Measurements from ENCODE around the gene KCNG4. TPM values are rescaled to one million over a fixed set of nuclear protein-coding genes. Genes with fewer than 3 reads are reported as not detected.
"Not testable (repeated sequence)": the region's sequence is repeated elsewhere in the genome, so short reads cannot be mapped to it uniquely, and the experiment has no call there.

KCNG4 gene
- total and polyA plus RNA-seq, 2 donors, result not detected

GRCh38 chr16:84220851-84221250 is 19.0 kb downstream of the KCNG4 start:
- DNase-seq (ENCODE audit: extremely low spot score), result no peak
- Histone ChIP-seq H3K27ac (ENCODE audit: low read depth) (no peak overlapping the region), H3K4me3 (ENCODE audit: low read depth, low read length) (no peak overlapping the region), H3K4me1 (ENCODE audit: insufficient read depth) (no peaks in the 10 kb centered on the region), H3K36me3 (ENCODE audit: insufficient read depth) (no peaks in the 10 kb centered on the region)
- WGBS, result 93% methylated on average over 1 of the region's 1 CpG

- Histone ChIP-seq H3K4me3 (ENCODE audit: low read depth, low read length) (no peak overlapping the region), H3K27ac (ENCODE audit: low read depth) (no peak overlapping the region), H3K4me1 (ENCODE audit: insufficient read depth) (no peaks in the 10 kb centered on the region), H3K36me3 (ENCODE audit: insufficient read depth) (no peaks in the 10 kb centered on the region)
- WGBS, result 73% methylated on average over 6 of the region's 6 CpGs
- DNase-seq (ENCODE audit: extremely low spot score), result no peak
These were observed 20.9 kb downstream of the KCNG4 start for GRCh38 chr16:84218956-84219355.

- WGBS, result 79% methylated on average over 17 of the region's 17 CpGs
- Histone ChIP-seq H3K36me3 (ENCODE audit: insufficient read depth) (no peaks in the 10 kb centered on the region), H3K27ac (ENCODE audit: low read depth) (no peak overlapping the region), H3K4me3 (ENCODE audit: low read depth, low read length) (no peak overlapping the region), H3K4me1 (ENCODE audit: insufficient read depth) (no peaks in the 10 kb centered on the region)
- no peak for DNase-seq (ENCODE audit: extremely low spot score)
These were observed 21.5 kb downstream of the KCNG4 start for GRCh38 chr16:84218176-84218823.

GRCh38 chr16:84216144-84216543 is 23.7 kb downstream of the KCNG4 start:
- not testable (repeated sequence) for H3K4me3 ChIP-seq (ENCODE audit: low read depth, low read length)

GRCh38 chr16:84215531-84215930 is 24.3 kb downstream of the KCNG4 start:
- DNase-seq (ENCODE audit: extremely low spot score), result no peak
- Histone ChIP-seq H3K27ac (ENCODE audit: low read depth) (no peak overlapping the region), H3K4me1 (ENCODE audit: insufficient read depth) (no peaks in the 10 kb centered on the region), H3K36me3 (ENCODE audit: insufficient read depth) (no peaks in the 10 kb centered on the region), H3K4me3 (ENCODE audit: low read depth, low read length) (no peak overlapping the region)
- WGBS, result 76% methylated on average over 5 of the region's 5 CpGs

More at GRCh38 chr16:84216144-84216543, 23.7 kb downstream of the KCNG4 start:
- not testable (repeated sequence) for H3K4me1 ChIP-seq (ENCODE audit: insufficient read depth); H3K36me3 ChIP-seq (ENCODE audit: insufficient read depth); DNase-seq (ENCODE audit: extremely low spot score); H3K27ac ChIP-seq (ENCODE audit: low read depth)
- 94% methylated on average over 3 of the region's 3 CpGs for WGBS

GRCh38 chr16:84214451-84215066 is 25.3 kb downstream of the KCNG4 start:
- no peaks in the 10 kb centered on the region for H3K4me1 ChIP-seq (ENCODE audit: insufficient read depth)
- DNase-seq (ENCODE audit: extremely low spot score), result no peak
- no peaks in the 10 kb centered on the region for H3K36me3 ChIP-seq (ENCODE audit: insufficient read depth)
- no peak overlapping the region for H3K4me3 ChIP-seq (ENCODE audit: low read depth, low read length)
- no peak overlapping the region for H3K27ac ChIP-seq (ENCODE audit: low read depth)
- WGBS, result 82% methylated on average over 15 of the region's 15 CpGs

- H3K36me3 ChIP-seq (ENCODE audit: insufficient read depth), result no peaks in the 10 kb centered on the region
- WGBS, result 91% methylated on average over 4 of the region's 4 CpGs
These were observed 27.2 kb downstream of the KCNG4 start for GRCh38 chr16:84212631-84213030.

GRCh38 chr16:84212154-84212553 is 27.7 kb downstream of the KCNG4 start:
- 51% methylated on average over 4 of the region's 4 CpGs for WGBS
- Histone ChIP-seq H3K4me3 (ENCODE audit: low read depth, low read length) (no peak overlapping the region), H3K27ac (ENCODE audit: low read depth) (no peak overlapping the region), H3K36me3 (ENCODE audit: insufficient read depth) (no peaks in the 10 kb centered on the region), H3K4me1 (ENCODE audit: insufficient read depth) (no peaks in the 10 kb centered on the region)
- no peak for DNase-seq (ENCODE audit: extremely low spot score)

More at GRCh38 chr16:84212631-84213030, 27.2 kb downstream of the KCNG4 start:
- no peak overlapping the region for H3K4me3 ChIP-seq (ENCODE audit: low read depth, low read length)
- DNase-seq (ENCODE audit: extremely low spot score), result no peak
- no peaks in the 10 kb centered on the region for H3K4me1 ChIP-seq (ENCODE audit: insufficient read depth)
- no peak overlapping the region for H3K27ac ChIP-seq (ENCODE audit: low read depth)

GRCh38 chr16:84209989-84210388 is 29.8 kb downstream of the KCNG4 start:
- Histone ChIP-seq H3K36me3 (ENCODE audit: insufficient read depth) (no peaks in the 10 kb centered on the region), H3K27ac (ENCODE audit: low read depth) (no peak overlapping the region), H3K4me1 (ENCODE audit: insufficient read depth) (no peaks in the 10 kb centered on the region), H3K4me3 (ENCODE audit: low read depth, low read length) (no peak overlapping the region)
- WGBS, result 82% methylated on average over 2 of the region's 2 CpGs
- no peak for DNase-seq (ENCODE audit: extremely low spot score)

- 75% methylated on average over 8 of the region's 8 CpGs for WGBS
- no peak overlapping the region for H3K4me3 ChIP-seq (ENCODE audit: low read depth, low read length)
- no peak overlapping the region for H3K27ac ChIP-seq (ENCODE audit: low read depth)
- no peaks in the 10 kb centered on the region for H3K36me3 ChIP-seq (ENCODE audit: insufficient read depth)
- H3K4me1 ChIP-seq (ENCODE audit: insufficient read depth), result no peaks in the 10 kb centered on the region
- no peak for DNase-seq (ENCODE audit: extremely low spot score)
These were observed 31.9 kb downstream of the KCNG4 start for GRCh38 chr16:84207879-84208278.

GRCh38 chr16:84207251-84207650 is 32.6 kb downstream of the KCNG4 start:
- DNase-seq (ENCODE audit: extremely low spot score), result no peak
- H3K4me3 ChIP-seq (ENCODE audit: low read depth, low read length), result no peak overlapping the region
- no peaks in the 10 kb centered on the region for H3K4me1 ChIP-seq (ENCODE audit: insufficient read depth)
- no peak overlapping the region for H3K27ac ChIP-seq (ENCODE audit: low read depth)
- WGBS, result 52% methylated on average over 6 of the region's 6 CpGs
- no peaks in the 10 kb centered on the region for H3K36me3 ChIP-seq (ENCODE audit: insufficient read depth)

- H3K27ac ChIP-seq (ENCODE audit: low read depth), result no peak overlapping the region
- H3K4me3 ChIP-seq (ENCODE audit: low read depth, low read length), result no peak overlapping the region
- no peak for DNase-seq (ENCODE audit: extremely low spot score)
- no peaks in the 10 kb centered on the region for H3K4me1 ChIP-seq (ENCODE audit: insufficient read depth)
- H3K36me3 ChIP-seq (ENCODE audit: insufficient read depth), result no peaks in the 10 kb centered on the region
- WGBS, result 85% methylated on average over 18 of the region's 18 CpGs
These were observed 33.7 kb downstream of the KCNG4 start for GRCh38 chr16:84205976-84206691.

- H3K27ac ChIP-seq (ENCODE audit: low read depth); DNase-seq (ENCODE audit: extremely low spot score); H3K4me3 ChIP-seq (ENCODE audit: low read depth, low read length); H3K36me3 ChIP-seq (ENCODE audit: insufficient read depth); H3K4me1 ChIP-seq (ENCODE audit: insufficient read depth): not testable (repeated sequence)
- WGBS, result 92% methylated on average over 6 of the region's 6 CpGs
These were observed 34.7 kb downstream of the KCNG4 start for GRCh38 chr16:84205123-84205522.

GRCh38 chr16:84204551-84204950 is 35.3 kb downstream of the KCNG4 start:
- WGBS, result 85% methylated on average over 26 of the region's 26 CpGs
- not testable (repeated sequence) for H3K27ac ChIP-seq (ENCODE audit: low read depth); H3K36me3 ChIP-seq (ENCODE audit: insufficient read depth); H3K4me3 ChIP-seq (ENCODE audit: low read depth, low read length); H3K4me1 ChIP-seq (ENCODE audit: insufficient read depth); DNase-seq (ENCODE audit: extremely low spot score)
